ENCODE measurements around the gene UGT1A6.

DNA sequence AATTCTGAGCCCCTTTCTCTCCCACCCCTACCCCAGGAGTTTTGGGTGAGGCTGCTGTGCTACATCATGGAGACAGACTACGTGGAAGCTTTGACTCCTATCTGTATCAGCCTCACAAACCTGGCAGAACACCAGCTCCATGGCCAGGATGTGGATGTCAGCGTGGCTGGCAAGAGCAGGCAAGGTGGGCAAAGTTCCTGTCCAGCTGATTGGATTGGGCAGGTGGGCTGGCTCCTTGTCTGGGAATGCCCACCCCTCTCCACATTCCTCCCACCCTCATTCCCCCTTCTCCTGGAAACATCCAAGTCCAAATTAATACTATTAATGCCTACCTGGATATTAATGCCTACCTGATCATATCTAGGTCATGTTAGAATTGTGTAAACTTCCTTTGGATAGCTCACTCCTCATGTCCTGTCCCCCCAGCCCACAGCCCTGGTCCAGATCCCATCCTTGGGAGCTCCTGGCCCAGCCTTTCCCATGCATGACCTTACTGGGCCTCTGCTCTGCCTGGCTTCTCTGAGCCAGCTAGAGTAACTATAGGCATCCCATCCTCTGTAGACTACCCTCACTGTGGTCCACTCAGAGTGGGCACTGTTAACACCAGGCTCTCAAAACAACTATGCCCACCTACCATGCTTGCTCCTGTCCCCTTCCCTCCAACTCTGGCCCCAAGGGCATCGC, 109.6 kb downstream of the UGT1A6 start:
- TF ChIP-seq, protein P1, sequence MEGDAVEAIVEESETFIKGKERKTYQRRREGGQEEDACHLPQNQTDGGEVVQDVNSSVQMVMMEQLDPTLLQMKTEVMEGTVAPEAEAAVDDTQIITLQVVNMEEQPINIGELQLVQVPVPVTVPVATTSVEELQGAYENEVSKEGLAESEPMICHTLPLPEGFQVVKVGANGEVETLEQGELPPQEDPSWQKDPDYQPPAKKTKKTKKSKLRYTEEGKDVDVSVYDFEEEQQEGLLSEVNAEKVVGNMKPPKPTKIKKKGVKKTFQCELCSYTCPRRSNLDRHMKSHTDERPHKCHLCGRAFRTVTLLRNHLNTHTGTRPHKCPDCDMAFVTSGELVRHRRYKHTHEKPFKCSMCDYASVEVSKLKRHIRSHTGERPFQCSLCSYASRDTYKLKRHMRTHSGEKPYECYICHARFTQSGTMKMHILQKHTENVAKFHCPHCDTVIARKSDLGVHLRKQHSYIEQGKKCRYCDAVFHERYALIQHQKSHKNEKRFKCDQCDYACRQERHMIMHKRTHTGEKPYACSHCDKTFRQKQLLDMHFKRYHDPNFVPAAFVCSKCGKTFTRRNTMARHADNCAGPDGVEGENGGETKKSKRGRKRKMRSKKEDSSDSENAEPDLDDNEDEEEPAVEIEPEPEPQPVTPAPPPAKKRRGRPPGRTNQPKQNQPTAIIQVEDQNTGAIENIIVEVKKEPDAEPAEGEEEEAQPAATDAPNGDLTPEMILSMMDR (IDR thresholded peaks at IDR 0.05; ENCODE audit: insufficient read depth, low read length): no peak
- TF ChIP-seq, protein P2, sequence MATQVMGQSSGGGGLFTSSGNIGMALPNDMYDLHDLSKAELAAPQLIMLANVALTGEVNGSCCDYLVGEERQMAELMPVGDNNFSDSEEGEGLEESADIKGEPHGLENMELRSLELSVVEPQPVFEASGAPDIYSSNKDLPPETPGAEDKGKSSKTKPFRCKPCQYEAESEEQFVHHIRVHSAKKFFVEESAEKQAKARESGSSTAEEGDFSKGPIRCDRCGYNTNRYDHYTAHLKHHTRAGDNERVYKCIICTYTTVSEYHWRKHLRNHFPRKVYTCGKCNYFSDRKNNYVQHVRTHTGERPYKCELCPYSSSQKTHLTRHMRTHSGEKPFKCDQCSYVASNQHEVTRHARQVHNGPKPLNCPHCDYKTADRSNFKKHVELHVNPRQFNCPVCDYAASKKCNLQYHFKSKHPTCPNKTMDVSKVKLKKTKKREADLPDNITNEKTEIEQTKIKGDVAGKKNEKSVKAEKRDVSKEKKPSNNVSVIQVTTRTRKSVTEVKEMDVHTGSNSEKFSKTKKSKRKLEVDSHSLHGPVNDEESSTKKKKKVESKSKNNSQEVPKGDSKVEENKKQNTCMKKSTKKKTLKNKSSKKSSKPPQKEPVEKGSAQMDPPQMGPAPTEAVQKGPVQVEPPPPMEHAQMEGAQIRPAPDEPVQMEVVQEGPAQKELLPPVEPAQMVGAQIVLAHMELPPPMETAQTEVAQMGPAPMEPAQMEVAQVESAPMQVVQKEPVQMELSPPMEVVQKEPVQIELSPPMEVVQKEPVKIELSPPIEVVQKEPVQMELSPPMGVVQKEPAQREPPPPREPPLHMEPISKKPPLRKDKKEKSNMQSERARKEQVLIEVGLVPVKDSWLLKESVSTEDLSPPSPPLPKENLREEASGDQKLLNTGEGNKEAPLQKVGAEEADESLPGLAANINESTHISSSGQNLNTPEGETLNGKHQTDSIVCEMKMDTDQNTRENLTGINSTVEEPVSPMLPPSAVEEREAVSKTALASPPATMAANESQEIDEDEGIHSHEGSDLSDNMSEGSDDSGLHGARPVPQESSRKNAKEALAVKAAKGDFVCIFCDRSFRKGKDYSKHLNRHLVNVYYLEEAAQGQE (IDR thresholded peaks at IDR 0.05; ENCODE audit: insufficient replicate concordance, low read depth): no peak
- TF ChIP-seq POLR2AphosphoS5 (IDR thresholded peaks at IDR 0.05; ENCODE audit: low read depth) (no peak), GABPA (IDR thresholded peaks at IDR 0.05; ENCODE audit: low read depth) (no peak), SPI1 (IDR thresholded peaks at IDR 0.05; ENCODE audit: borderline replicate concordance, low read depth) (no peak)
